Endometrium (tissue), 2 donors: ENCODE measurements around the gene CRYBA2.

ENCODE experiments used
- FAIRE-seq: peaks from 2 replicates; lab custom pipeline; 2012; peaks lifted over from hg19 to GRCh38; lab: Jason Lieb, UNC
- donor health status: control.
- donor health status: control.

CRYBA2 gene

DNA sequence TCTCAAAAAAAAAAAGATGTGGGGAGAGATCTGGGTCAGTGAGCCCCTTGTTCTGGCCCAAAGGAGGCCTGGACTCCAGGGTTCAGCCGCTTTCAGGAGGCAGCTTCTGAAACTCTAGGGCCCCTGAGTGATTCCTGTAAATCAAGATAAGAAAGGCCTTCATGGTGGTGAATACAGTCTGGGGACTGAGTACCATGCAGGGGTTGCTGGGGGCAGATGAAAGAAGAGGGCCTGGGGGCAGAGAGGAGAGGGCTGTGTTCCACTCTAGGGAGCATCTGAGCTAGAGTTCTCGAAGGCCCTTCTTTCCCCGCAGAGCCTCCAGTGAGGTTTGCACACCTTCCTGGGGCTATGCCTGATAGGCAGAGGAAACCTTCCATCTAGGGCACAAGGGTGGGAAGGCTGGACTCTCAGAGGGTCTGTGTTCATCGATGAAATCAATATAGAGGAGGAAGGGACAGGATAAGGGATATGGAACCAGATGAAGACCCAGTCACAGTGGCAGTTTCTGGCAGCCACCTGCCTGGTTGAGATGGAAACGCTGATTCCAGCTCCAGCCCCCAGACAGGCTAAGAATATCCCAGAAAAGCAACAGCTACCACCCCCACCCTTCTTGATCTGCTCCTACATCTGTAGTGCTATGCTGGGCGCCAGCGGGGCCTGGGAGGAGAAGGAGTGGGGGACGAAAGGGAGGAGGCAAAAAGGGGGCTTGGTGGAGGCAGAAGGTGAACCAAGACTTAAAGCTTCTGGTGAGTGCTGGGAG lies 38.5 kb downstream of the CRYBA2 start:
- FAIRE-seq = no peak

DNA sequence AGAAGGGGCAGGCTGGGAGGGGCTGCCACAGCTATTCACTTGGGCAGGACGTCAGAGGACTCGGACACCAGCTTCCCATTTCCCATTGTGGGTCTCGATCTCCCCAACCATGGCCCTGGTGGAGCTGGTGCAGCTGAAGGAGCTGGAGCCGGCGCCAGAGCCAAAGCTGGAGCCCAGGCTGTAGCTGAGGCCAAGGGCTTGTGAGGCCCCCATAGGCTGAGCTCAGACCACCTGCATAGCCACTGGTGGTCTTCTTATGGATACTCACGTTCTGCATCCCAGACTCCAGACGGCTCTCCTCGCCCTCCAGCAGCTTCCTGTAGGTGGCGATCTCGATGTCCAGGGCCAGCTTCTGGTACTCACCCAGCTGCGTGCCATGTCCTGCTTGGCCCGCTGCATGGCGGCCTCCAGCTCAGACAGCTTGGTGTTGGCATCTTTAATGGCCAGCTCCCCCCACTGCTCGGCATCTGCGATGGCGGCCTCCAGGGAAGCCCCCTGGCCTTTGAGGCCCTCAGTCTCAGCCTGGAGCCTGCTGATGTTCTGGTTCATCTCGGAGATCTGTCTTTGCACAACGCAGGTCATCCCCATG lies 39.8 kb downstream of the CRYBA2 start:
- FAIRE-seq = no peak

DNA sequence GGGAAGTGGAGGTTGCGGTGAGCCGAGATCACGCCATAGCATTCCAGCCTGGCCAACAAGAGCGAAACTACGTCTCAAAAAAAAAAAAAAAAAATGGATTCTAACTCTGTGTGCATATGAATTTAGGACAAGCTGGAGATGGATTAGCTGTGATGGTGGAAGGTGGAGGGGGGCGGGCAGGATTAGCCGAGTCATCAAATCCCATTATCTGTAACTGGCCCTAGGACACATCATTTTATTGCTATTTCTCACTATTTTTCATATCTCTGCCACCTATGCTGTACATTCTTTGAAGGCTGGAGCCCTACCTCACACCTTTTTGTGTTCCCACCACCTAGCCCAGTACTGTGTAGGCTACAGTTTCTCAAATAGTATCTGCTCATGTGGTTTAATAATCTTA lies 41.1 kb downstream of the CRYBA2 start:
- FAIRE-seq = no peak

DNA sequence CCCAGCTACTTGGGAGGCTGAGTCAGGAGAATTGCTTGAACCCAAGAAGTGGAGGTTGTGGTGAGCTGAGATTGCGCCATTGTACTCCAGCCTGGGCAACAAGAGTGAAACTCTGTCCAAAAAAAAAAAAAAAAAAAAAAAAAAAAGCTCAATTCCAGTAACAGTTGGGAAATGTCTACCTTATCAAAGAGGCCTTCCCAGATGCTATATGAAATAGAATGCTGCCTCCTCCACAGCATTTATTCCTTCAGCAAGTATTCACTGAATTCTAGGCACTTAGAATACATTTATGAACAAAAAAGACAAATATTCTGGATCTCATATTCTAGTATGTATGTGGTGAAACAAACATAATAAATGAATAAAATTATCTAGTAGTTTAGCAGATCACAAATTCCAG lies 46.6 kb downstream of the CRYBA2 start:
- no peak for FAIRE-seq

DNA sequence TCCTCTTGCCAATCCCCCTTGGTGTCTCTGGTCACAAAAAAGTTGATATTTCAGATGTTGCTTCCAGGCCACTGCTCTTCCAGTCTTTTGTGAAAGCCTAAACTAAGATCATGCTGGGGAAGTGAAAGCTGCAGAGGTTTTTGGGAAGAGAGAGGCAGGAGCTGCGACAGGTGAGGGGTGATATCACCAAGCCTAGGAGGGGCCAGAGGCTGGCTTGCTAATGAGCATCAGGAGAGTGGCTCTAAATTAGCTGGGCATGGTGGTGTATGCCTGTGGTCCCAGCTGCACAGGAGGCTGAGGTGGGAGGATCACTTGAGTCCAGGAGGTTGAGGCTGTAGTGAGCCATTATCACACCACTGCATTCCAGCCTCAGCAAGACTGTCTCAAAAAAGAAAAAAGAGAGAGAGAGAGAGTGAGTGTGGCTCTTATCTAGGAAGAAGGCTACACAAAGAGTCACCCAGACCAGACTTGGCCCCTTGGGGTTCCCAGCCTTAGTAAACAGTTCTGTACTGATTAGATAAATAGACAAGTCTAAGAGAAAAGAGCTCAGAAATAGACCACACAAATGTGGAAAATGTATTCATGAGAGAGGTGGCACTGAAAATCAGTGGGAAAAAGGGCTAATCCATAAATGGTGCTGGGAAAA lies 48.3 kb downstream of the CRYBA2 start:
- FAIRE-seq = no peak
